ENCODE measurements around the gene ALDH1A3. TPM values are rescaled to one million over a fixed set of nuclear protein-coding genes. Genes with fewer than 3 reads are reported as not detected.

ALDH1A3 gene
- total RNA-seq, 2 experiments from 2014 or later = not detected

GRCh38 chr15:100900136-100900794 lies 20.6 kb downstream of the ALDH1A3 start:
- no peaks in the 10 kb centered on the region for H3K4me1 Mint-ChIP-seq
- DNase-seq = no peak
- H3K9me3 Mint-ChIP-seq = no peaks in the 10 kb centered on the region
- H3K27ac Mint-ChIP-seq = no peak overlapping the region
- no peaks in the 10 kb centered on the region for H3K36me3 Mint-ChIP-seq
- no peak overlapping the region for H3K4me3 Mint-ChIP-seq
- peaks cover 6% of the 10 kb centered on the region for H3K27me3 Mint-ChIP-seq

GRCh38 chr15:100900795-100901169 lies 21.2 kb downstream of the ALDH1A3 start:
- Mint-ChIP-seq H3K4me3 (no peak overlapping the region), H3K4me1 (no peaks in the 10 kb centered on the region), H3K36me3 (no peaks in the 10 kb centered on the region), H3K9me3 (no peaks in the 10 kb centered on the region), H3K27me3 (peaks cover 4% of the 10 kb centered on the region), H3K27ac (no peak overlapping the region)
- no peak for DNase-seq

- Mint-ChIP-seq H3K36me3 (no peaks in the 10 kb centered on the region), H3K4me3 (no peak overlapping the region), H3K9me3 (no peaks in the 10 kb centered on the region), H3K27ac (no peak overlapping the region), H3K27me3 (peaks cover 4% of the 10 kb centered on the region), H3K4me1 (no peaks in the 10 kb centered on the region)
- DNase-seq = no peak
Observed at GRCh38 chr15:100901296-100901695, 21.7 kb downstream of the ALDH1A3 start.

GRCh38 chr15:100901702-100902435 lies 22.2 kb downstream of the ALDH1A3 start:
- Mint-ChIP-seq H3K27ac (no peak overlapping the region), H3K36me3 (no peaks in the 10 kb centered on the region), H3K9me3 (no peaks in the 10 kb centered on the region), H3K4me3 (no peak overlapping the region), H3K4me1 (no peaks in the 10 kb centered on the region), H3K27me3 (peaks cover 4% of the 10 kb centered on the region)
- DNase-seq = no peak

GRCh38 chr15:100902436-100903167 lies 23.0 kb downstream of the ALDH1A3 start:
- Mint-ChIP-seq H3K4me1 (no peaks in the 10 kb centered on the region), H3K27ac (no peak overlapping the region), H3K4me3 (no peak overlapping the region), H3K9me3 (no peaks in the 10 kb centered on the region), H3K27me3 (peaks cover 4% of the 10 kb centered on the region), H3K36me3 (no peaks in the 10 kb centered on the region)
- DNase-seq = no peak

- Mint-ChIP-seq H3K4me3 (no peak overlapping the region), H3K9me3 (no peaks in the 10 kb centered on the region), H3K27me3 (peaks cover 4% of the 10 kb centered on the region), H3K36me3 (no peaks in the 10 kb centered on the region), H3K4me1 (no peaks in the 10 kb centered on the region), H3K27ac (no peak overlapping the region)
- DNase-seq = no peak
Observed at GRCh38 chr15:100903168-100903554, 23.5 kb downstream of the ALDH1A3 start.

GRCh38 chr15:100905850-100906249 lies 26.2 kb downstream of the ALDH1A3 start:
- H3K27me3 Mint-ChIP-seq = peaks cover 4% of the 10 kb centered on the region
- H3K9me3 Mint-ChIP-seq = no peaks in the 10 kb centered on the region
- no peak overlapping the region for H3K27ac Mint-ChIP-seq
- DNase-seq = no peak
- H3K4me3 Mint-ChIP-seq = no peak overlapping the region
- H3K36me3 Mint-ChIP-seq = no peaks in the 10 kb centered on the region
- no peaks in the 10 kb centered on the region for H3K4me1 Mint-ChIP-seq

GRCh38 chr15:100908466-100908865 lies 28.8 kb downstream of the ALDH1A3 start:
- H3K4me3 Mint-ChIP-seq = no peak overlapping the region
- H3K9me3 Mint-ChIP-seq = no peaks in the 10 kb centered on the region
- H3K27me3 Mint-ChIP-seq = peaks cover 15% of the 10 kb centered on the region
- H3K4me1 Mint-ChIP-seq = no peaks in the 10 kb centered on the region
- H3K27ac Mint-ChIP-seq = no peak overlapping the region
- H3K36me3 Mint-ChIP-seq = no peaks in the 10 kb centered on the region
- DNase-seq = no peak

GRCh38 chr15:100909565-100909964 lies 29.9 kb downstream of the ALDH1A3 start:
- H3K4me3 Mint-ChIP-seq = no peak overlapping the region
- DNase-seq = no peak
- no peaks in the 10 kb centered on the region for H3K36me3 Mint-ChIP-seq
- H3K4me1 Mint-ChIP-seq = no peaks in the 10 kb centered on the region
- H3K9me3 Mint-ChIP-seq = no peaks in the 10 kb centered on the region
- H3K27ac Mint-ChIP-seq = no peak overlapping the region
- H3K27me3 Mint-ChIP-seq = peaks cover 20% of the 10 kb centered on the region

GRCh38 chr15:100909989-100910955 lies 30.6 kb downstream of the ALDH1A3 start:
- Mint-ChIP-seq H3K27me3 (peaks cover 20% of the 10 kb centered on the region), H3K4me1 (no peaks in the 10 kb centered on the region)

GRCh38 chr15:100911086-100911485 lies 31.5 kb downstream of the ALDH1A3 start:
- Mint-ChIP-seq H3K27ac (no peak overlapping the region), H3K4me3 (no peak overlapping the region), H3K9me3 (no peaks in the 10 kb centered on the region), H3K27me3 (peaks cover 20% of the 10 kb centered on the region), H3K36me3 (no peaks in the 10 kb centered on the region), H3K4me1 (no peaks in the 10 kb centered on the region)
- no peak for DNase-seq

More at GRCh38 chr15:100909989-100910955, 30.6 kb downstream of the ALDH1A3 start:
- Mint-ChIP-seq H3K27ac (no peak overlapping the region), H3K9me3 (no peaks in the 10 kb centered on the region), H3K4me3 (no peak overlapping the region), H3K36me3 (no peaks in the 10 kb centered on the region)
- DNase-seq = no peak

- Mint-ChIP-seq H3K27me3 (peaks cover 43% of the 10 kb centered on the region), H3K9me3 (no peaks in the 10 kb centered on the region), H3K36me3 (no peaks in the 10 kb centered on the region), H3K4me1 (peaks cover 9% of the 10 kb centered on the region), H3K27ac (no peak overlapping the region), H3K4me3 (no peak overlapping the region)
- DNase-seq = no peak
Observed at GRCh38 chr15:100913961-100914360, 34.3 kb downstream of the ALDH1A3 start.

GRCh38 chr15:100914876-100915275 lies 35.2 kb downstream of the ALDH1A3 start:
- no peaks in the 10 kb centered on the region for H3K36me3 Mint-ChIP-seq
- no peak for DNase-seq
- peaks cover 9% of the 10 kb centered on the region for H3K4me1 Mint-ChIP-seq
- H3K9me3 Mint-ChIP-seq = no peaks in the 10 kb centered on the region
- H3K27ac Mint-ChIP-seq = no peak overlapping the region
- no peak overlapping the region for H3K4me3 Mint-ChIP-seq
- H3K27me3 Mint-ChIP-seq = peaks cover 45% of the 10 kb centered on the region

GRCh38 chr15:100918034-100918689 lies 38.5 kb downstream of the ALDH1A3 start:
- Mint-ChIP-seq H3K9me3 (no peaks in the 10 kb centered on the region), H3K4me1 (peaks cover 22% of the 10 kb centered on the region), H3K27me3 (peaks cover 67% of the 10 kb centered on the region), H3K27ac (no peak overlapping the region), H3K36me3 (no peaks in the 10 kb centered on the region), H3K4me3 (peak overlapping the region; percentile 72)
- peak; percentile 80 for DNase-seq
